WERI-Rb-1 (cell line): Measurements from ENCODE around the gene CCDC68.

ENCODE experiments used
- DNase-seq: peaks from one replicate; pipeline ENCODE4 v3.0.0-alpha.2; 2020
- H3K27ac ChIP-seq: fragments of 250-450 bp; sonication (Bioruptor Pico); 2 replicates; pipeline ENCODE4 v1.5.1; 2020; ENCODE audit warnings: mild to moderate bottlenecking, moderate library complexity
- H3K27me3 ChIP-seq: fragments of 250-450 bp; sonication (Bioruptor Pico); 2 replicates; pipeline ENCODE4 v1.5.1; 2021; ENCODE audit warnings: mild to moderate bottlenecking, low read depth, moderate library complexity; ENCODE audit not compliant: insufficient read depth, severe bottlenecking
- H3K36me3 ChIP-seq: fragments of 250-450 bp; sonication (Bioruptor Pico); 2 replicates; pipeline ENCODE4 v1.5.1; 2020; ENCODE audit warnings: mild to moderate bottlenecking, moderate library complexity
- H3K4me3 ChIP-seq: 2 replicates; pipeline ENCODE4 v1.5.1; 2011; ENCODE audit warnings: low read depth, mild to moderate bottlenecking, control low read depth, low read length
- H3K9me3 ChIP-seq: fragments of 250-450 bp; sonication (Bioruptor Pico); 2 replicates; pipeline ENCODE4 v1.5.1; 2021; ENCODE audit warnings: mild to moderate bottlenecking, moderate library complexity; ENCODE audit not compliant: severe bottlenecking
- CTCF ChIP-seq: IDR thresholded peaks from 2 replicates; pipeline ENCODE4 v1.5.1; 2011; ENCODE audit warnings: low read depth, mild to moderate bottlenecking, control low read depth, inconsistent platforms, low read length

The CCDC68 gene

GRCh38 chr18:54875063-54875462 is 84.2 kb downstream of the CCDC68 start:
- Histone ChIP-seq H3K9me3 (peaks cover 8% of the 10 kb centered on the region), H3K27ac (no peak overlapping the region), H3K36me3 (no peaks in the 10 kb centered on the region), H3K4me3 (no peak overlapping the region), H3K27me3 (peaks cover 86% of the 10 kb centered on the region)
- no peak for TF ChIP-seq CTCF
- no peak for DNase-seq

GRCh38 chr18:54873884-54874255 is 85.4 kb downstream of the CCDC68 start:
- H3K4me3 ChIP-seq, result no peak overlapping the region
- peaks cover 85% of the 10 kb centered on the region for H3K27me3 ChIP-seq
- no peak for TF ChIP-seq CTCF
- H3K36me3 ChIP-seq, result no peaks in the 10 kb centered on the region
- peaks cover 8% of the 10 kb centered on the region for H3K9me3 ChIP-seq
- no peak for DNase-seq
- no peak overlapping the region for H3K27ac ChIP-seq

- Histone ChIP-seq H3K27ac (no peak overlapping the region), H3K9me3 (peaks cover 8% of the 10 kb centered on the region)
These were observed 86.6 kb downstream of the CCDC68 start for GRCh38 chr18:54872681-54873080.

GRCh38 chr18:54871231-54871630 is 88.0 kb downstream of the CCDC68 start:
- H3K27ac ChIP-seq, result no peak overlapping the region
- peaks cover 3% of the 10 kb centered on the region for H3K9me3 ChIP-seq
- no peak for DNase-seq
- H3K36me3 ChIP-seq, result no peaks in the 10 kb centered on the region
- peaks cover 92% of the 10 kb centered on the region for H3K27me3 ChIP-seq
- no peak for TF ChIP-seq CTCF
- H3K4me3 ChIP-seq, result no peak overlapping the region

More at GRCh38 chr18:54872681-54873080, 86.6 kb downstream of the CCDC68 start:
- no peak overlapping the region for H3K4me3 ChIP-seq
- DNase-seq, result no peak
- H3K27me3 ChIP-seq, result peaks cover 89% of the 10 kb centered on the region
- H3K36me3 ChIP-seq, result no peaks in the 10 kb centered on the region
- TF ChIP-seq CTCF, result no peak

GRCh38 chr18:54867131-54867530 is 92.1 kb downstream of the CCDC68 start:
- H3K4me3 ChIP-seq, result no peak overlapping the region
- TF ChIP-seq CTCF, result no peak
- H3K9me3 ChIP-seq, result no peaks in the 10 kb centered on the region

GRCh38 chr18:54860941-54861340 is 98.3 kb downstream of the CCDC68 start:
- DNase-seq, result no peak
- no peaks in the 10 kb centered on the region for H3K9me3 ChIP-seq
- peaks cover 72% of the 10 kb centered on the region for H3K27me3 ChIP-seq
- no peaks in the 10 kb centered on the region for H3K36me3 ChIP-seq
- H3K27ac ChIP-seq, result no peak overlapping the region
- TF ChIP-seq CTCF, result no peak
- H3K4me3 ChIP-seq, result no peak overlapping the region

More at GRCh38 chr18:54867131-54867530, 92.1 kb downstream of the CCDC68 start:
- DNase-seq, result no peak
- Histone ChIP-seq H3K36me3 (no peaks in the 10 kb centered on the region), H3K27ac (no peak overlapping the region), H3K27me3 (peaks cover 83% of the 10 kb centered on the region)
